Measurements from ENCODE around the gene HNMT.

DNA sequence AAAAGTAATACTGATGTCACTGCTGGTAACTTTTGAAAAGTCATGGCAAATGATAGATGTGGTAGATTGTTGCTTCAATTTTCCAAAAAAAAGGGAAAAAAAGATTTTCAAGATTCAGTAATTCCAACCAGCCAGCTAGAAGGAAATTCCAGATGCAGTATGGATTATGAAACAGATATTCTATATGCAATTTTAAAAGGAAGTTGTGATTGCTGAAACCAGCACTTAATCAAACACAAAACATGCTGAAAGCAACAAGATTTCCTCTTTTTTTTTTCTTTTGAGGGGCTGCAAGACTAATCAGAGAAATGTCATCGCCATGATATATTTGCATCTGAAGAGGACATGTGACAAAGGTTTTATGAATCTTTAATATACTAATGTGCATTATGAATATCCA is 5.1 kb upstream of the HNMT start:
- TF ChIP-seq POLR2AphosphoS5 (IDR thresholded peaks at IDR 0.05; ENCODE audit: low read depth) (no peak), CTCF (IDR thresholded peaks at IDR 0.05; ENCODE audit: insufficient read depth, low read length) (no peak)
- TF ChIP-seq, protein P1, sequence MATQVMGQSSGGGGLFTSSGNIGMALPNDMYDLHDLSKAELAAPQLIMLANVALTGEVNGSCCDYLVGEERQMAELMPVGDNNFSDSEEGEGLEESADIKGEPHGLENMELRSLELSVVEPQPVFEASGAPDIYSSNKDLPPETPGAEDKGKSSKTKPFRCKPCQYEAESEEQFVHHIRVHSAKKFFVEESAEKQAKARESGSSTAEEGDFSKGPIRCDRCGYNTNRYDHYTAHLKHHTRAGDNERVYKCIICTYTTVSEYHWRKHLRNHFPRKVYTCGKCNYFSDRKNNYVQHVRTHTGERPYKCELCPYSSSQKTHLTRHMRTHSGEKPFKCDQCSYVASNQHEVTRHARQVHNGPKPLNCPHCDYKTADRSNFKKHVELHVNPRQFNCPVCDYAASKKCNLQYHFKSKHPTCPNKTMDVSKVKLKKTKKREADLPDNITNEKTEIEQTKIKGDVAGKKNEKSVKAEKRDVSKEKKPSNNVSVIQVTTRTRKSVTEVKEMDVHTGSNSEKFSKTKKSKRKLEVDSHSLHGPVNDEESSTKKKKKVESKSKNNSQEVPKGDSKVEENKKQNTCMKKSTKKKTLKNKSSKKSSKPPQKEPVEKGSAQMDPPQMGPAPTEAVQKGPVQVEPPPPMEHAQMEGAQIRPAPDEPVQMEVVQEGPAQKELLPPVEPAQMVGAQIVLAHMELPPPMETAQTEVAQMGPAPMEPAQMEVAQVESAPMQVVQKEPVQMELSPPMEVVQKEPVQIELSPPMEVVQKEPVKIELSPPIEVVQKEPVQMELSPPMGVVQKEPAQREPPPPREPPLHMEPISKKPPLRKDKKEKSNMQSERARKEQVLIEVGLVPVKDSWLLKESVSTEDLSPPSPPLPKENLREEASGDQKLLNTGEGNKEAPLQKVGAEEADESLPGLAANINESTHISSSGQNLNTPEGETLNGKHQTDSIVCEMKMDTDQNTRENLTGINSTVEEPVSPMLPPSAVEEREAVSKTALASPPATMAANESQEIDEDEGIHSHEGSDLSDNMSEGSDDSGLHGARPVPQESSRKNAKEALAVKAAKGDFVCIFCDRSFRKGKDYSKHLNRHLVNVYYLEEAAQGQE (IDR thresholded peaks at IDR 0.05; ENCODE audit: insufficient replicate concordance, low read depth) = no peak

Data from HL-60 (cell line).